Smooth muscle cell (in vitro differentiated cells): ENCODE results near the gene PPP1R14C. TPM values are rescaled to one million over a fixed set of nuclear protein-coding genes. Genes with fewer than 3 reads are reported as not detected.

Experiments
- DNase-seq: peaks from one replicate; lab custom pipeline; 2025; ENCODE audit not compliant: unreplicated experiment; lab: John Stamatoyannopoulos, UW
- H2AFZ ChIP-seq: fragments of 200-600 bp; sonication (generic); 2 replicates; pipeline ENCODE4 v1.6.0; 2016; ENCODE audit warnings: antibody characterized with exemption, low read depth, mild to moderate bottlenecking
- H3F3A ChIP-seq: fragments of 200-600 bp; sonication (generic); 2 replicates; pipeline ENCODE4 v1.6.0; 2017; ENCODE audit warnings: antibody characterized with exemption, low read depth
- H3K27ac ChIP-seq: fragments of 200-600 bp; sonication (generic); 2 replicates; pipeline ENCODE4 v1.5.1; 2016; ENCODE audit warnings: low read depth, mild to moderate bottlenecking
- H3K27me3 ChIP-seq: fragments of 200-600 bp; sonication (generic); 2 replicates; pipeline ENCODE4 v1.6.1; 2016; ENCODE audit warnings: low read depth, mild to moderate bottlenecking
- H3K36me3 ChIP-seq: fragments of 200-600 bp; sonication (generic); 2 replicates; pipeline ENCODE4 v1.5.1; 2016; ENCODE audit warnings: low read depth
- H3K4me1 ChIP-seq: fragments of 200-600 bp; sonication (generic); 2 replicates; pipeline ENCODE4 v1.5.1; 2016; ENCODE audit warnings: low read depth
- H3K4me2 ChIP-seq: fragments of 200-600 bp; sonication (generic); 2 replicates; pipeline ENCODE4 v1.6.0; 2016; ENCODE audit warnings: mild to moderate bottlenecking
- H3K4me3 ChIP-seq: fragments of 200-600 bp; sonication (generic); 2 replicates; pipeline ENCODE4 v1.5.1; 2016; ENCODE audit warnings: mild to moderate bottlenecking
- H3K79me2 ChIP-seq: fragments of 200-600 bp; sonication (generic); 2 replicates; pipeline ENCODE4 v1.6.0; 2016; ENCODE audit warnings: low read depth, mild to moderate bottlenecking
- H3K9ac ChIP-seq: fragments of 200-600 bp; sonication (generic); 2 replicates; pipeline ENCODE4 v1.6.0; 2016; ENCODE audit warnings: low read depth
- H3K9me3 ChIP-seq: fragments of 200-600 bp; sonication (generic); replicated peaks from 2 replicates; pipeline ENCODE4 v1.5.1; 2016; ENCODE audit warnings: low read depth
- H4K20me1 ChIP-seq: fragments of 200-600 bp; sonication (generic); 2 replicates; pipeline ENCODE4 v1.6.0; 2016; ENCODE audit warnings: low read depth
- WGBS: methylation state at CpG from one replicate; pipeline ENCODE4 v1.1.7; 2016; ENCODE audit warnings: low lambda C conversion rate; 5-methylcytosine and 5-hydroxymethylcytosine counted together
- polyA plus RNA-seq: library from polyadenylated mRNA; unstranded; fragments of >200 nt; fragmentation: Nextera tagmentation; extraction: Ambion mirVana; gene quantifications from 2 replicates; pipeline ENCODE4 v1.2.1, GENCODE V29; 2016
- total RNA-seq: library from RNA; depleted of rRNA; stranded (reverse); fragments of >200 nt; gene quantifications from 2 replicates; pipeline ENCODE4 v1.2.3, GENCODE V29; 2014
- TF ChIP-seq, protein P1 (sequence below): fragments of 200-600 bp; sonication (generic); IDR thresholded peaks from 2 replicates; pipeline ENCODE4 v1.5.1; 2017; ENCODE audit warnings: borderline replicate concordance, mild to moderate bottlenecking, antibody characterized with exemption; ENCODE audit not compliant: insufficient read depth, poor library complexity, severe bottlenecking

Gene PPP1R14C
- total and polyA plus RNA-seq, 2 experiments from 2014 or later: 2.6 to 7.9 TPM

DNA sequence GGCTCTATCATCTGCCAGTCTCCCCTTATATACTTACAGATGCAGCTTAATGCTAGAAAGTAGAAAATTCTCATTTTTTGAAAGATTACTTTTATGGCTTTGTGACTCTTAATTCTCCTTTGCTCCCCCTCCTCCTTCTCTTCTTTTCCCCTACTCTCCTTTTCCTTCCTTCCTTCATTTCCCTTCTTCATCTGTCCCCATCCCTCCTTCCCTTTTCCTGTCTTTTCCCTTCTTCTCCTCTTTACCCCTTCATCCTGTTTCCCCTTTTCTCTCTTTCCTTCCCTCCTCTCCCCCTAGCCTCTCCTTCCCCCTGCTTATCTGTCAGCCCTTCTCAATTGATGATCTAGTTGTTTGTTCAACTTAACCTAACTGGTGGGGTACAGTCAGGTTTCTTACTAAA is 71.5 kb downstream of the PPP1R14C start:
- H3K9ac ChIP-seq: no peak overlapping the region
- no peaks in the 10 kb centered on the region for H3K79me2 ChIP-seq
- no peak overlapping the region for H3K4me2 ChIP-seq
- no peak overlapping the region for H3K27ac ChIP-seq
- H3K4me3 ChIP-seq: no peak overlapping the region
- no peaks in the 10 kb centered on the region for H4K20me1 ChIP-seq
- peaks cover 12% of the 10 kb centered on the region for H3K27me3 ChIP-seq
- H3F3A ChIP-seq: no peaks in the 10 kb centered on the region
- H3K36me3 ChIP-seq: no peaks in the 10 kb centered on the region
- H3K9me3 ChIP-seq: no peaks in the 10 kb centered on the region
- H3K4me1 ChIP-seq: no peaks in the 10 kb centered on the region
- TF ChIP-seq, protein P1, sequence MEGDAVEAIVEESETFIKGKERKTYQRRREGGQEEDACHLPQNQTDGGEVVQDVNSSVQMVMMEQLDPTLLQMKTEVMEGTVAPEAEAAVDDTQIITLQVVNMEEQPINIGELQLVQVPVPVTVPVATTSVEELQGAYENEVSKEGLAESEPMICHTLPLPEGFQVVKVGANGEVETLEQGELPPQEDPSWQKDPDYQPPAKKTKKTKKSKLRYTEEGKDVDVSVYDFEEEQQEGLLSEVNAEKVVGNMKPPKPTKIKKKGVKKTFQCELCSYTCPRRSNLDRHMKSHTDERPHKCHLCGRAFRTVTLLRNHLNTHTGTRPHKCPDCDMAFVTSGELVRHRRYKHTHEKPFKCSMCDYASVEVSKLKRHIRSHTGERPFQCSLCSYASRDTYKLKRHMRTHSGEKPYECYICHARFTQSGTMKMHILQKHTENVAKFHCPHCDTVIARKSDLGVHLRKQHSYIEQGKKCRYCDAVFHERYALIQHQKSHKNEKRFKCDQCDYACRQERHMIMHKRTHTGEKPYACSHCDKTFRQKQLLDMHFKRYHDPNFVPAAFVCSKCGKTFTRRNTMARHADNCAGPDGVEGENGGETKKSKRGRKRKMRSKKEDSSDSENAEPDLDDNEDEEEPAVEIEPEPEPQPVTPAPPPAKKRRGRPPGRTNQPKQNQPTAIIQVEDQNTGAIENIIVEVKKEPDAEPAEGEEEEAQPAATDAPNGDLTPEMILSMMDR: no peak
- no peak overlapping the region for H2AFZ ChIP-seq
- no peak for DNase-seq

DNA sequence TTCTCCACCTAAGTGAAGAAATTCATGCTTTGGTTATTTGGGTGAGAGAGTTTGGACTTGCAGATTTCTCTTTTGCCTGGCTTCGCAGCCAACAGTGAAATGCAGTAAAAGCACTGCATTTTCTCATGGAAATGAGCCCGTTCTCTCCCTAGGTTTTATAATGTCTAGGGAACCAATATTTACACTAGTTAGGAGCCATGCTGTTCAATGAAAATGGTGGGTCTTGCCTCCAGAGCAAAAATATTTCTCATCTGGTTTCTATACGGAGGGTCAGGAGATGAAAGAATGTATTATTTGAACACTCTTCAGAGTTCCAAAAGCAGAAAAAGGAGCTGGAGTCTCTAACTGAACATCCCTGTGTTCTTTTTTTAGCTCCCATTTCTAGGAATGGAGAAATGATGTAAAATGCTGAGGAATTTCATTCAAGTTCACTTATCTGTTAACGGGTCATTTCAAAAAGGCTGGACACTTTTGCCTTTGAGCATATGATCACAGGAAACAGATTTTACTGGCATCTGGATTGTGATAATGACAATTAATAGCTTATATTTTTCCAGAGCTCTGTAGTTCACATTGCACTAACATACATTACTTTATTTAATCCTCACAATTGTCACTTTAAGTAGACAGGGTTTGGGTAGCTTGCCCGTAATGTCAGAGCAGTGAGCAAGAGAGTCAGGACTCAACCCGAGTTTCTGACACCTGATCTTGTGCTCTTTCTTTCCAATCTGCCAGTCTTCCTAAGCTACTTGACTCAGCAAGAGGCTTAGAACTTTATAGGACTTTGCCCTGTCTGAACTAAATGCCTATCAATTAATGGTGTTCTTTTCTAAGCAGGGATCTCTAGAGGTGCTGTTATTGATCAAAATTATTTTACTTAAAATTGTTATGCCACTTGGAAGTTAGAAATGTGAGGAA is 78.0 kb downstream of the PPP1R14C start:
- Histone ChIP-seq H3K4me3 (no peak overlapping the region), H4K20me1 (no peaks in the 10 kb centered on the region), H3F3A (peaks cover 5% of the 10 kb centered on the region), H3K79me2 (no peaks in the 10 kb centered on the region), H3K9me3 (no peaks in the 10 kb centered on the region), H3K9ac (no peak overlapping the region), H3K36me3 (no peaks in the 10 kb centered on the region), H3K27ac (no peak overlapping the region), H3K4me1 (peaks cover 6% of the 10 kb centered on the region), H3K4me2 (peak overlapping the region; percentile 43), H2AFZ (no peak overlapping the region), H3K27me3 (peaks cover 3% of the 10 kb centered on the region)
- TF ChIP-seq, protein P1: no peak
- WGBS: 45% methylated on average over 6 of the region's 6 CpGs
- no peak for DNase-seq

- no peaks in the 10 kb centered on the region for H4K20me1 ChIP-seq
- no peak for DNase-seq
- H3K27me3 ChIP-seq: peaks cover 3% of the 10 kb centered on the region
- H2AFZ ChIP-seq: no peak overlapping the region
- 73% methylated on average over 3 of the region's 3 CpGs for WGBS
- no peak overlapping the region for H3K4me3 ChIP-seq
- peaks cover 6% of the 10 kb centered on the region for H3K4me1 ChIP-seq
- H3F3A ChIP-seq: peaks cover 5% of the 10 kb centered on the region
- H3K27ac ChIP-seq: no peak overlapping the region
- H3K79me2 ChIP-seq: no peaks in the 10 kb centered on the region
- H3K4me2 ChIP-seq: no peak overlapping the region
- no peaks in the 10 kb centered on the region for H3K36me3 ChIP-seq
- no peak overlapping the region for H3K9ac ChIP-seq
- no peaks in the 10 kb centered on the region for H3K9me3 ChIP-seq
- TF ChIP-seq, protein P1: no peak
These were observed 82.0 kb downstream of the PPP1R14C start for GRCh38 chr6:150224820-150225219.

DNA sequence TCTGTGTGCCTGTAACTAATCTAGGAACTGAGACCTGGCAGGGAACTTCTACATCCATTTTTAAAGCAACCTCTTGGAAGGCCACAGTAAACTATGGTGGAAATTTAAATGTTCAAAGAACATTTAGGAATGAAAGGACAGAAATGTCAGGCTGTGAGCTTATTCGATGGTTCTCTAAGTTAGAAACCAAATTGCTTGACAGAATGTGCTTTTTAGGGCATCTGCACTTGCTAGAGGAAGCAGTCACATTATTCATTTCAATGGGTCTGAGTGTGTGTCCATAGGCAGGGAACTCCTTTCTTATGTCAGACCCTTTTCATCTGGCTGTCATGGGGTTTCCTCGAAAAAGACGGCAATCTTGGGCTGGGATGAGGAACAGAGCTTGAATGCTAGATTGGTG is 84.4 kb downstream of the PPP1R14C start:
- no peak for DNase-seq

More for the DNA sequence above, 84.4 kb downstream of the PPP1R14C start:
- TF ChIP-seq, protein P1: no peak
- peaks cover 2% of the 10 kb centered on the region for H3K4me1 ChIP-seq
- H3K79me2 ChIP-seq: no peaks in the 10 kb centered on the region
- H2AFZ ChIP-seq: no peak overlapping the region
- no peaks in the 10 kb centered on the region for H4K20me1 ChIP-seq
- peaks cover 3% of the 10 kb centered on the region for H3K27me3 ChIP-seq
- H3K9ac ChIP-seq: no peak overlapping the region
- no peak overlapping the region for H3K4me2 ChIP-seq
- no peak overlapping the region for H3K4me3 ChIP-seq
- 86% methylated on average over 3 of the region's 3 CpGs for WGBS
- H3F3A ChIP-seq: peaks cover 6% of the 10 kb centered on the region
- H3K27ac ChIP-seq: no peak overlapping the region
- H3K9me3 ChIP-seq: no peaks in the 10 kb centered on the region
- H3K36me3 ChIP-seq: no peaks in the 10 kb centered on the region
